ENCODE results near the gene HMOX1.

The HMOX1 gene

DNA sequence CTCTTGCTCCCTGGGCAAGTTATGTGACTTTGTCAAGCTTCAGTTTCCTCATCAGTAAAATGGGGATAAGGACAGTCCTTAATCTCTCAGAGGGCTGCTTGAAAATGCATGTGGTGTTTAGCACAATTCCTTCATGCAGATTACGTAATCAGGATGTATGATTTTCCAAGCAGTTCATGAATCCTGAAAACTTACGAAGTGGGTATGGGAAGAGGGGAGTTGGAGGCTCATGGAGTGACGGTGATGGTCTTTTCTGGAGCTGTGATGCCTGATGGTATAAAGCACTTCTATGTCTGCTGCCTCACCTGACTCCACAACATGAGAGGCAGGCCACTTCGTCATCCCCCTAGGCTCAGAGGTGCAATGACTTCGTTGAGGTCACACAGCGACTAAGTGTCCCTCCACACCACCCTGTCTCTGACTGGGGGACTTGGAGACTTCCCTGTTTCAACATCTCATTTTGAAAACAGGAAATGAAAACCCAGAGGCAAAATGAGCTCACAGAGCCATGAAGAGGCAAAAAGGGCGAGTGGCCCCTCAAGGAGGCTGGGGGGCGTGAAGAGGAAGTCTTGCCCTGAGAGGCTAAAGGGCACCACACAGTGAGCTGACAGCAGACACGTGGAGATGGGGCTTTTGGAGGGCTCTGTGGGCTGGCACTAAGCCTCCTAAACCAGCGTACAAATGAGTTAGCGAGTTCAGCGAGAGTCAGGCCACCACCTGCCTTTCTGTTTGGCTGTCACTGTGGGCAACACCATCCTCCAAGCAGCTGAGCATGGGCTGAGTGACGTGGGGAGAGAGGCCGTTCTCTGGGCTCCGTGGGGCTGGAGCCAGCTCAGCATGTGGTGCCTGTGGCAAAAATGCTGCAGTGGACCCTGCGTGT is 29.1 kb downstream of the HMOX1 start:
- peak; percentile 88 for DNase-seq

DNA sequence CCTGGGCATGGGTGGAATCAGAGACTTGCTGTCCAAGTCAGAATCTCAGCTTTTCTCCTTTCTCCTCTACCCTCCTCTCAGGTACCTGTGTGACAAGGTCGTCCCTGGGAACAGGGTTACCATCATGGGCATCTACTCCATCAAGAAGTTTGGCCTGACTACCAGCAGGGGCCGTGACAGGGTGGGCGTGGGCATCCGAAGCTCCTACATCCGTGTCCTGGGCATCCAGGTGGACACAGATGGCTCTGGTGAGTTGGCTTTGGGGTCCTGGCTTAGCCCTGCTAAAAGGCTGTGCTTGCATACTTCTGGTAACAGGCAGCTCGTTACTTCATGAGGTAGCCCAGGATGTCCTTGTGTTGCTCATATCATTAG is 29.8 kb downstream of the HMOX1 start:
- no peak for DNase-seq

DNA sequence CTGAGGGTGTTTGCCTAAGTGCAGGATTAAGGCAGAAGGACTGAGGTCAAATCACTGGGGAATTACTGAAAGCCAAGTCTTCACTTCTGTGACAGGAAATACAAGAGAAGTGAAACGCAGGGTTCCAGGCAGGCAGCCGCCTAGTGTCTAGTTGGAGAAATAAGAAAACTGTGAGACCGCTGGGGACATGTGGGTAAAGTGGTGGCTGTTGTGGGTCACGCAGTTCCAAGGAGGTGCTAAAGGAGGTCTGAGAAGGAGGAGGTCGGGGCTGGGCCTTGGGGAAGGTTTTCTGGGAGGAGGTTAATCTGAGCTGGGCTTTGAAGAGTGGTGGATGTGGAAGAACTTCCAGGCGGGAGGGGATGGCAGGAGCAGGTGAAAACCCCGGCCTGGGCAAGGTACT is 30.2 kb downstream of the HMOX1 start:
- no peak for DNase-seq

DNA sequence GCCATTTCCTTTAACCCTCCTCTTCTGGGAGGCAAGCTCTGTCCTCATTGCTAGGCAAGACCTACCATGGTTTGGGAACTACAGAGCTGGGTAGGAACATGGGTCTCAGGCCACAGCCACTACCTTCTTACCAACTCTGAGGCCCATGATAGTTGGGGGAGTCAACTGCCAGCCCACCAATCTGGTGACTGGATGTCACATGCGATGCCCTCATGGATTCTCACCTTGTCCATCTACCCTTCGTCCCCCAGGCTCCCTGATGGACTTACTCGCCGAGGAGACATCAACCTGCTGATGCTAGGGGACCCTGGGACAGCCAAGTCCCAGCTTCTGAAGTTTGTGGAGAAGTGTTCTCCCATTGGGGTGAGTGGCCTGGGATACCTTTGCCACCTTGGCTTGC is 32.7 kb downstream of the HMOX1 start:
- no peak for DNase-seq

DNA sequence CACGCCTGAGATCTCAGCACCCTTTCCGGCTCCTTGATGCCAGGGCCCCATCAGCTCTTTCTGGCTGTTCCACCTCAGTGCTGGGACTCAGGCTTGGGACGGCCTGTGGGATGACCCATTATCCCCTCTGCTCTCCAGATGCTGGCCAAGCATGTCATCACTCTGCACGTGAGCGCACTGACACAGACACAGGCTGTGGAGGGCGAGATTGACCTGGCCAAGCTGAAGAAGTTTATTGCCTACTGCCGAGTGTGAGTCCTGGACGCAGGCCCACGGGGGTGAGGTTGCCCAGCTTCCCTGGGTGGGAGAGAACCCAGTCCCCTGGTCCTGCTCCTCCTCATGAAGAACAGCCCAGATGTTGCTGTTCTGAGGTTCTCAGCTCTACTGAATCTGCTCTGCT is 36.7 kb downstream of the HMOX1 start:
- DNase-seq, result no peak

DNA sequence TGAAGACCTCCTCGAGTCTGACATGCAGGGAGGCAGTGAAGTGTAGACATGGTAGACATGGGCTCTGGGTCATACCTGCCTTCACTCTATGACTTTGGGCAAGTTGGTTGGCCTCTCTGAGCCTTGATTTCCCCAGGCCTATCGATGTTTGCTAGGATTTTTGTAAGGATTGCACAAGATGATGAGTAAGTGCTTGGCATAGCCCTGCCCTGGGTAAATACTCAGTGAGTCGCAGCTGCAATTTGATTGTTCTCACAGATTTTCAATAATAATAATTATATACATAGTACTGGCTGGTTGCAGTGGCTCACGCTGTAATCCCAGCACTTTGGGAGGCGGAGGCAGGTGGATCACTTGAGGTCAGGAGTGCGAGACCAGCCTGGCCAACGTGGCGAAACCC is 37.2 kb downstream of the HMOX1 start:
- no peak for DNase-seq

DNA sequence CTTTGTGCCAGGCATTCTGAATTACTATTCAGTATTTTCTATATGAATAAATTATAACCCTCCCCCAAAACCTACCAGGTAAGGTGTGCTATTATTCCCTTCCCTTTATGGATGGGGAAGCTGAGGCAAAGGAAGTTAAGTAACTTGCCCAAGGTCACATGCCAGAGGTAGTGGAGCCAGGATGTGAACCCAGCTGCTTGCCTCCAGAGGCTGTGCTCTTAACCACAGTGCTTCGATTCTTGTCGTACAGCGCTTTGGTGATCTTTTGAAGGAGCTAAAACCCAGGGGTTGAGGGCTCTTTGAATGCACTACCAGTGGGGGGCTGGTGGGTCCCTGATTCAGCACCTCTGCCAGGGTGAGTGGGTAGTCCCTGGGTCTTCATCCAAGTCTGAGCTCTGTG is 37.8 kb downstream of the HMOX1 start:
- no peak for DNase-seq

DNA sequence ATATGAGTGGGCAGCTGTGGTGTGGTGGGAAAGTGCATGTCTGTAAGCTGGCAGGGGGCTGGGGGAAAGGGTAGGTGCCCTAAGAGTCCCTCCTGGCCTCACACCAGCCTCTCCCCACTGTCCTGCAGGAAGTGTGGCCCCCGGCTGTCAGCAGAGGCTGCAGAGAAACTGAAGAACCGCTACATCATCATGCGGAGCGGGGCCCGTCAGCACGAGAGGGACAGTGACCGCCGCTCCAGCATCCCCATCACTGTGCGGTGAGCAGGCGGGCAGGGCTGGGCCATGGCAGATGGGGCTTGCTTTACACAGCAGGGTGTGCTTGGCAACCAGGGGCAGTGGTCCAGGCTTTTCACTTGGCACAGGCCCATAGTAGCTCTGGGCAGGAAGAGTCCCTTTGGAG is 38.9 kb downstream of the HMOX1 start:
- DNase-seq, result no peak

DNA sequence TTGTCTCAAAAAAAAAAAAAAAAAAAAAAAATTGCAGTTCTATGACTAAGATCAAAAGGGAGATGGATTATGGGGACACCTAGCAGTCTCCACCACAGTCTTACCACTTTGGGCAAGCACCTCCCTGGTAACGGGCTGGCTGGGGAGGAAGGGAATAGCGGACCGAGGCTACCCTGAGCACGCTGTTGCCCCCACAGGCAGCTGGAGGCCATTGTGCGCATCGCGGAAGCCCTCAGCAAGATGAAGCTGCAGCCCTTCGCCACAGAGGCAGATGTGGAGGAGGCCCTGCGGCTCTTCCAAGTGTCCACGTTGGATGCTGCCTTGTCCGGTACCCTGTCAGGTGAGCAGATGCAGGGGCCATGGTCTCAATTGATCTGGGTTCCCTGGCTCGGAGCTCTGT is 40.2 kb downstream of the HMOX1 start:
- no peak for DNase-seq

DNA sequence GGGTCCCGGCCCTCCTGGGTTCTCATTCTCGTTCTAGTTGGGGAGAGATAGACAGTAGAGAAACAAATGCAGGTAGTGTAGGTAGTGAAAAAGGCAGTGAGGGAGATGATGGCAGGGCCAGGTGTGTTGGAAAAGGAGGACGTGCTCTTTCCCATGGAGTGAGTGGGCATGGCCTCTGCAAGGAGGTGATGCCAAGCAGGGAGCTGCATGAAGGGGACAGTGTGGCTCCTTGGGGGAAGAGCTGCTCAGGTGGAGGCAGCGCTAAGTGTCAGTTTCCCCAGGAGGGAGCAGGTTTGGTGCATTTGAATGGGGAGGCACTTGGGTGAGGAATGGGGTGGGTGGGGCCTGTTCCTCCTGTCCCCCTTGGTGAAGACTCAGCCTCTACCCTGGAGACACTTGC is 41.2 kb downstream of the HMOX1 start:
- DNase-seq, result no peak

DNA sequence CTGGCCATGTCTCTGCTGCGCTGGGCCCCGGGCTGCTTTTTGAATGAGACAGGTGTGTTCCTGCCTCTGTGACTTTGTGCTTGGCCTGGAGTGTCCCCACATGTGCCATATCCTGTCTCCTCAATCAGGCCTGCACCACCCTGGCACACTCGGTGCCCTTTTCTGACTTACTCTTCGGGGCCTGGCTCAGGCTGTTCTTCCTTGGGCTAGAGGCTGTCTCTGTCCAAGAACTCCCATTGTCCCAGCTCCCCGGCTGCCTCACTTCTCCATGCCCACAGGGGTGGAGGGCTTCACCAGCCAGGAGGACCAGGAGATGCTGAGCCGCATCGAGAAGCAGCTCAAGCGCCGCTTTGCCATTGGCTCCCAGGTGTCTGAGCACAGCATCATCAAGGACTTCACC is 42.0 kb downstream of the HMOX1 start:
- DNase-seq, result no peak

DNA sequence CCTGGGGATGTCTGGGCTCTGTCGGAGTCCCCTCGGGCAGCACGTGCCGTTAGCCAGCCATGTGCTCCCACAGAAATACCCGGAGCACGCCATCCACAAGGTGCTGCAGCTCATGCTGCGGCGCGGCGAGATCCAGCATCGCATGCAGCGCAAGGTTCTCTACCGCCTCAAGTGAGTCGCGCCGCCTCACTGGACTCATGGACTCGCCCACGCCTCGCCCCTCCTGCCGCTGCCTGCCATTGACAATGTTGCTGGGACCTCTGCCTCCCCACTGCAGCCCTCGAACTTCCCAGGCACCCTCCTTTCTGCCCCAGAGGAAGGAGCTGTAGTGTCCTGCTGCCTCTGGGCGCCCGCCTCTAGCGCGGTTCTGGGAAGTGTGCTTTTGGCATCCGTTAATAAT is 43.2 kb downstream of the HMOX1 start:
- DNase-seq, result no peak

DNA sequence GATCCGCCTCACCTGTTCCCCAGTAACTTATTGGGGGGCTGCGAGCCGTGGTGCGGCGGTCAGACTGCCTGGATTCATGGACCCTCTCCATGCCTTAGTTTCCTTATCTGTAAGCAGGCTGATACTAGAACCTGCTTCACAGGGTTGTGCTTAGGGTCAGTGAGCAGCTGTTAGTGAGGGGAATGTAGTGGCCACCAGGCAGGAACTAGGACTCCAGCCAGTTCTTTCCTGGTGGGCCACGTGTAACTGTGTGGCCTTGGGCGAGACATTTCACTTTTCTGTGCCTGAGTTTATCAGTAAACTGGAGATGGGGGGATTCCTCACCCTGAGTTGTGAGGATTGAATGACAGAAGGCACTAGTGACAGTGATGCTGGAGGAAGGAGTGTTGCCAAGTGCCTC is 43.9 kb downstream of the HMOX1 start:
- no peak for DNase-seq

DNA sequence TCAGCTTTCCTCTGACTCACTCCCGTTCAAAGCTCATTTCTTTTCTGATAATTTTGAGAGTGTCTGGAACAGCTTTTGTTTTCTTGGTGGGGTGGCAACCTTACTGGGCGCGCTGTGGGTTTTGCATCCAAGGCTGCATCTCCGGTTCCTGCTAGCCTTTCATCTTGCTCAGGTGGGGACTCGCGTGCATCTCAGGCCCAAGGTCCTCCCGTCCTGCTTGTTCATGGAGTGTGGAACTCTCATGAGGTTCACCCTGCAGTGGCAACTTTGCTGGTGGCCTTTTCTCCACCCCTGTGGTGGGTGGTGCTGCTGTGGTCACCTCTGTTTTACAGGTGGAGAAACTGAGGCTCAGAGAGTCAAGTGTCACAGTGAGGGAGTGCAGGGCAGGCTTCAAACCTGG is 44.6 kb downstream of the HMOX1 start:
- no peak for DNase-seq

DNA sequence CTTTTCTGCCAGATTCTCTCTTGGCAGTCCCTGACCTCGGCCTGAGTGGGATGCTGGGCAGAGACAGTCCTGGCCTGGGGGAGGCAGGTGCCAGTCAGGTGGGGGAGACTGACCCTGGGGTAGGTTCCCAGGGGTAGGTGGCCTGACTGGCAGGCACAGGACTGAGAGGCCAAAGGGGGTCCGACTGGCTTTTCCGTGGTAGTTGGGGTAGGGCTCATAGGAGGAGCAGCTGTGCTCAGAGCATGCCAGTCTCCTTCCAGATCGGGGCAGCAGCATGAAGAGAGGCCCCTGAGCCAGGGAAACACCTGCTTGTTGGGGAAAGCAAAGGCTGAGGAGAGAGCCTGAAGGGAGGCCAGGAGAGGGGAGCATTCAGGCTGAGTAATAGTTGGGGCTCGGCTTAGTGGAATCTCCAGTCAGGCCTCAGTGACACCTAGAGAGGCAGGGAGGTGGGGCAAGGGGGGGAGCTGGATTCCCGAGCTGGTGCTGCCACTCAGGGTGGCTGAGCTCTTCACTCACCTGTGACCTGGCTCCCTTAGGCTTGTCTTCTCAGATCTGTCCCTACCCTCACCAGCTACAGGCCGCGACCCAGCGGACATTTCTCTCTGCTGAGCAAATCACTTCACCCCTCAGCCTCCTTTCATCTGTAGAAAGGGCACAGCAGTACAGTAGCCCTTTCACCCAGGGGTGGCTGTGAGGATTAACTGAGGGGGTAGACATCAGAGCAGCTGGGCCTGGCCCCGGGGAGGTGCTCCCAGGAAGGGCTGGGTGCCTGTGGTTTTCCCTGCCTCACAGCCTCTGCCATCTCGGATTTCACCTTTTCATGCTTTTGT is 45.3 kb downstream of the HMOX1 start:
- no peak for DNase-seq

DNA sequence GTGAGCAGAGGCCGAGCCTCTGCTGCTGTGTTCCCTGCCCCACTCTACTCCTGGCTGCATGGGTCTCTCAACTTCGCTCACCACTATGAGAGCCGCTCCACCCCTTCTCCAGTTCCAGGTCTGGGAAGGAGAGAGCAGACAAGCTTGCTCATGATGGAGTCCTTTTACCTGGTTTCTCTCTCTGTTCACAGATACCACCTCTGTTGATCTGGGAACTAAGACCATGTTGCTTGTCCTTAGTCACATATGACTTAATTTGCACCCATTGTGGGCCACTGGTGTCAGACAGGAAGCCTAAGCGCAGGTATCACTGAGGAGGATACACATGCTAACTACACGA is 45.9 kb downstream of the HMOX1 start:
- no peak for DNase-seq

DNA sequence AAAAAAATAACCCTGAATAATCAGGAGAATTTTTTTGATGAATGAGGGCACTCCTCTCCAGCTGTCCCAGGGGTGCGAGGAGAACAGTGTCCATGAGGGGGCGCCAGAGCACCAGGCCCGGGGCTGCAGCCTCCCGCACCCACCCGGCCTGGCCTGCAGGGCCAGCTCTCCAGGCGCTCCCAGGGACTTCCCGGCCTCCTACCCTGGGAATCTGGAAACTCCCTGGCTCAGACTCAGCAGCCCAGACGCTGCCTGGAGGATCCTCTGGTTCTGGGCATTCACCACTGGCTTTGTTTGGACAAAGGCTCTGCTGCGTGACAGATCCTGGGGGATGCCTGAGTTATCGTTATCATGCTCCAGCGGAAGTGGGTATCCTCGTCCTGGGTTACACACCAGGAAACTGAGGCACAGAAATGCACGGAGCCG is 50.0 kb downstream of the HMOX1 start:
- DNase-seq, result peak; percentile 79

DNA sequence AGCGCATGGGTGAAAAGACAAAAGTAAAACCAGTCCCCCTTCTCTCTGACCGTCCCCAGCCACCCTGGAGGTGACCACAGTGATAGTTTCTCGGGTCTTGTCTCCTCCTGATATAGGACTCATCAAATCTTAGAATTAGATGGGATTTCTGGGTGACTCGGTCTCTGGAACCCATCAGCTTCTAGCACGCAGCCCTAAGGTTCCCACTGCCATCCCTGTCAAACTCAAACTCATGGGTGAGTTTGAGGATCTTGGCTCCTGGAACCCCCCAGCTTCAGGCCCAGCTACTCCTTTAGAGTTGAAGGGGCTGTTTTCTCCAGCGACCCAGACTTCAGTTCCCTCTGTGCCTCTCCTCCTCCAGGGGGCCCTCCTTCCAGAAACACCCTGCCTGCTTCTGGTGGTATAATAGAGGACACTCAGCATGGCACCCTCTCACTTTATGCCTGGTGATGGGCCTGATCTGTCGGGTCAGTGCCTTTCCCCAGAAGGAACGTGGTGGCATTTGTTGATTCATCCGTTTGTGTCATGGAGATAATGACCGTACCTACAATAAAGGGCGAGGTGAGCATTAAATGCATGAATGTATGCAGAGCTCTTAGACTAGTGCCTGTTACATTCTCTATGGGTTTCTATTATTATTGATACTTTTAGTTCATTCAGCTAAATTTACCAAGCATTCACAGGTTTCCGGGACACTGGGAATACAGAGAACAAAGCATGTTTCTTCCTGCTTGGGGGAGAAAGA is 50.8 kb downstream of the HMOX1 start:
- no peak for DNase-seq

DNA sequence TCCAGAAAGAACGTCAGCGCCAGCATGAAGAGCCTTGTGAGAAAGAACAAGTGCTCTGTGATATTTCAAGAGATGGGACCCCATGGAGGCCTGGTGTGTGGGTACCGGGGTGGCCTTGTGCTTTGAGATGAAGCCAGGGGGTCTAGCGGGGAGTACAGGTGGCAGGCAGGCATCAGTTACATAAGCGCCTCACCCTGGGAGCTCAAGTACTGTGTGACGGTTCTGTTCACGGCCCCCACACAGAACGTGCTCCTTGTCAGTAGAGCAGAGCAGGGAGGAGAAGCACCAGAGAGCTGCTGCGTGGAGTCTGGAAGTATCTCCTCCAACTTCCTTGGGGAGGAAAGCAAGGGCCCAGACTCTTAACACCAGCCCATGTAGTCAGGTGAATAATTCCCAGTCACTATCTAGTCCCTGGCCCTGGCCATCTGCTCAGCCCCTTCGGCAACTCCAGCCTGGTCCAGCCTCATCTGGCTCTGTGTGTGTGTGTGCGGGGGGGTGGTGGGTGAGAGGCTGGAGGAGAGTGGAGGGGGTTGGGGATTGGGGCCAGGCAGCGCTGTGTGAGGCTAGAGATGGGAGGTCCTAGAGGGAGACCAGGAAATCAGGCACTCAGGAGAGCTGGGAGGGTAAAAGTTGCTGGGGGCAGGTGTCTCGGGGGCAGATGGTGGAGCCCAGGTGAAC is 51.5 kb downstream of the HMOX1 start:
- DNase-seq, result no peak

DNA sequence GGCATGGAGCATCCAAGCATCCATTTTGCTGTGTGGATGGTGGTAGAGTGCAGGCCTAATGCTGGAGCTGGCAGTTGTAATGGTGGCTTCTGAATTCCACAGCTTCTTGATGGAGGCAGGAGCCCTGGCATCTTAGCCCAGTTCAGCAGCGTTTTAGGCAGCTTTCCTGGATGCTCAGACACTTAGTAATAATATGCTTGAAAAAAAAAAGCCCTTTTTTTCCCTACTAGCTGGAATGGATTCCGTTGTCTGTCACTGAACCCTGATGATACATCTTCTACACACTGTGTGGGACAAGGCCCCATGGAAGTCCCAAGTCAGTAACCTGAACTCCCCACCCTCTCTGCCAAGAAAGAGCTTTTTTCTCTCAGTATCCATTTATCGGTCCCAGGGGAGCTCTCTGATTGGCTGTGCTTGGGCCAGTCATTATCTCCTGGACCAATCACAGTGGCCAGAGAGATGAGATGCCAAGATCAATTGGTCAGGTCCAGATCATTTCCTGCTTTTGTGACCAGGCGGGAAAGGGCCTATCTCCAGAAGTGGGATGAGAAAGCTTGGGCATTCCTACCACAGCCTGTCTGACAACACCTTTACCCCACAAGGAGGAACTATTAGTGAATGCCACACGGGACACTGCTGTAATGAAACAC is 53.3 kb downstream of the HMOX1 start:
- DNase-seq, result no peak

DNA sequence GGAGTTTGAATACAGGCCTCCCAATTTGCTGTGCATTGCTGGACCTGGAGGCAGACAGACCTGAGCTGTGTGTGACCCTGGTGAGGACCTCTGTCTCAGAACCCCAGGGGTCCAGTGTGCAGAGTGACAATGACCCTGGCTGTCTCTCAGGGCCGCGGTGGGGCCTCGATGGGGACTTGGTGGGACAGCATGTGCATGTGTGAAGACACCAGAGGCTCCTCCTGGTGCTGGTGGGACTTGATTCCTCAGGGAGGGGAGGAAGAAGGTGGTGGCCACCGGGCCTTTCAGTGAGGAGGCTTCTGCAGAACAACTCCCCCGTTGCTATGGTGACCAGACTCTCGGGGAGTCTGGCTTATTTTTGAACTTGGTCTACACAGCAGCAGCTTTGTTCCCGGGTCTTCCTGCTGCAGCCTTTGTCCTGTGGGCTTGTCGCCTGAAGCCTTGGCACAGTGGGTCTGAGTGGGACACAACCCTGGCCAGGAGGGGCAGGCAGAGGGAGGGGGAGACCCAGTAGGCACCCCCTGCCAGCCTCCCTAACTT is 54.4 kb downstream of the HMOX1 start:
- DNase-seq, result peak; percentile 36

DNA sequence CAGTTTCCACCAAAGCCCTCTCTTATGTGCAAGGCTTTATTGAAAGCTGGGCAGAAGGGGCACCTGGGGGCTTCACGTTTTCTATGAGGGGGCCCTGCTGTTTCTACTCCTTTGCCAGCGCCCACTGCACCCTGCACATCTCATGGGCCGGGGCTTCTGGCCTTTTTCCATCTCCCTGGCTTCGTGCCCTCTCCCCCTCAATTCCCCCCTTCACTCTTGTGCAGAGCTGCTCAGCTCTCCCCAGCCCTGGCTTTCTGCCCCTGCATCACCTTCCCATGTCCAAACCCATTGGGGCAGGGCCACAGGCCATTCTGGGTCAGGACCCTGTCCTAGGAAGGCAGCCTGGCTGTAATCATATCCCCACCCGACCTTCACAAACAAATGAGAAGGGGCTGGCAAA is 55.5 kb downstream of the HMOX1 start:
- no peak for DNase-seq

Measured in hematopoietic multipotent progenitor cell treated with erythropoietin and hydrocortisone succinate and interleukin-3 and kit ligand, for 4 days (in vitro differentiated cells).